Stimulated activated CD4-positive, alpha-beta T cell treated with anti-CD3 and anti-CD28 coated beads, TNF-alpha, amount 100 ng/mL, for 4 hours (primary cell): Measurements from ENCODE around the gene STN1.

Experiments used
- DNase-seq, 3 experiments: peaks; one replicate each; pipeline ENCODE4 v3.0.0-alpha.2; 2020; ENCODE audit warnings: low read depth in 3 of 3

STN1 gene, protein sequence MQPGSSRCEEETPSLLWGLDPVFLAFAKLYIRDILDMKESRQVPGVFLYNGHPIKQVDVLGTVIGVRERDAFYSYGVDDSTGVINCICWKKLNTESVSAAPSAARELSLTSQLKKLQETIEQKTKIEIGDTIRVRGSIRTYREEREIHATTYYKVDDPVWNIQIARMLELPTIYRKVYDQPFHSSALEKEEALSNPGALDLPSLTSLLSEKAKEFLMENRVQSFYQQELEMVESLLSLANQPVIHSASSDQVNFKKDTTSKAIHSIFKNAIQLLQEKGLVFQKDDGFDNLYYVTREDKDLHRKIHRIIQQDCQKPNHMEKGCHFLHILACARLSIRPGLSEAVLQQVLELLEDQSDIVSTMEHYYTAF

DNA sequence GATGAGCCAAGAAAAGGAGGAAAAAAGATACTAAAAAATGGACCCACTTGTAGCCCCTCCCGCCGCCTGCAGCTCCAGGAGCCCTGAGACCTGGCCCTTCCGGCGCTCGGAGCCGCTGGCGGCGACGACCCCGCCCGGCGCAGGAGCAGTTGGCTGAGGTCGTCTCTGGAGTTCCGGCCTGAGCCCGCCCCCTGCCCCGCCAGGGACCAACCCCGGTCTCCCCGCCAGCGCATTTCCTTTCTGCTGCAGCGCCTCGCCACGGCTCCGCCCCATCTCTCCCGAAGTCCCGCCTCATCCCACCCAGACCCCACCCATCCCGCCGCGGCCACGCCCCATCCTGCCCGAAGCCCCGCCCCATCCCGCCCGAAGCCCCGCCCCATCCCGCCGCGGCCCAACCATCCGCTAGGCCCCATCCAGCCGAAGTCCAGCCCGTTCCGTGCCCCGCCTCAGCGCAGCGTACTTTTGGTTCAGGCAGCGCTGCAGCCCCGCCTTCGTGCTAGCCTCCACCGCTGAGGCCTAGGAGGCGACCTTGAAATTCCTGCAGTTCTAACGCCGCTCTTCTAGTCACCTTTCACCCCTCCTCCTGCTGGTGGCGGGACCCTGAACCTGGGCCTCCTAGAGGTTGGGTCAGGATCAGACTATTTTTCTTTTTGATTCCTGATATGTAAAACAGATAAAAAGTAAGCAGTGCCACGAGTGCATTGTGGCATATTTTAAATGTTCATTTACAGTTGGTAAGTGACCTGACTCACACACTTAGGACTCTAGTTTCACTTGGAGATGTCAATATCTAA, at the start of gene STN1:
Gene STN1 (minus strand): TSS at position 132 of the 794 bp plus-strand sequence. CDS start 590 bp downstream, outside the sequence.
- peak; percentile 90 to 93 (median 93) for DNase-seq

DNA sequence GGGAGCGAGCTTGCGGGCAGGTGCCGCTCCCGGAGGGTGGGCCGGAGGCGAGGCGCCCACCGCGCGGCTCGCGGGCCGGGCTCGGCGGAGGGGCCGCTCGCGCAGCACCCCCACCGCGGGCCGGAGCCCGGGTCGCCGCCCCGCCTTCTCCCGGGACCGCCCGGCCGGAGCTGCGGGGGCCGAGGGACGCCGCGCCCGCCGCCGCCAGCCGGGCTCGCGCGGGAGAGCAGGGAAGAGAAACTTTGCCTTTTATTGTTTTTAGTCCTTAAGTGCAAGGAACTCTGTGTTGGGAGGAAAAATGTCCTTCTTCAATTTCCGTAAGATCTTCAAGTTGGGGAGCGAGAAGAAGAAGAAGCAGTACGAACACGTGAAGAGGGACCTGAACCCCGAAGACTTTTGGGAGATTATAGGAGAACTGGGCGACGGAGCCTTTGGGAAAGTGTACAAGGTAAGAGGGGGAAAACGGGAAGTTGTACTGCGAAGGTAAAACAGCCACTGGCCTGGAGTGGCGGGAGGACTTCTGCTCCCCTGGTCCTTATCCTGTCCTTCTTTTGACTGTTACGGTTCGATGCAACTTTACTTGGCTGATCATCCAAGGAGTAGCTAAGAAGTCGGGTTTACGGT, 49.6 kb upstream of the STN1 start:
- no peak for DNase-seq

DNA sequence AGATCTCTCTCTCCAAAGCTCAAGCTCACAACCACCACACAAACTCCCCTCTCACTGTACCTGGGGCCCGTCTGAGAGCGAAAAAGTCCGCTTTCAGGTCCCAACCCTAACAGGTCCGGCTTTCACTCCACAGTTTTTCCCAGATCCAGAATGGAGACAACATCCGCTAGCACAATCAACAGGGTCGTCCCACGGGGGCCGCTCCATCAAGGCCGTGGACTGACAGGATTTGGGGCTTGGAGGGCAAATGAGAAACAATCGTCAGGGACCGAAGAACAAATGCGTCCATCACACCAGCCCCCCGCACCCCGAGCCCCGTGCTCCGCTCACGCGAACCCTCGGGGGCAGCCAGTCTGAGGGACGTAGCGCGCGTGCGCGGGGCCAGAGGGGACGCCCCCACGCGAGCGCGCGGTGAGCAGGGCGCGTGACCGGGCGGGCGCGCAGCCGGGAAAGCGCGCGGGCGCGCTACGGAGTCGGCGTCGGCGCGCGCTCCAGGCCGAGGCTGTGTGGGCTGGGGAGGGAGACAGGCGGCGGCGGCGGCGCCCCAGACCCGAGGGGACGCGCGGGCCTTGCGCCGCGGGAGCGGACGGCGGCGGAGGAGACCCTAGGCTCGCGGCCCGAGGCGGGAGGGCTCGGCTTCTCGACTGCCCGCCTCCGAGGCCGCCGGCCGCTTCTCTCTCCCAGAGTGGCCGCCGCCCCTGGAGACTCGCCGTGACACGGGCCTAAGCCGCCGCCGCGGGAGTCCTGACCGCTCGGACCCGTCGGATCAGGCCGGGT, 48.9 kb upstream of the STN1 start, which contains the start of gene SLK:
Gene SLK (plus strand): TSS at position 470 of the 777 bp plus-strand sequence. CDS start 606 bp downstream, outside the sequence.
- peak; percentile 59 to 73 (median 72) for DNase-seq

DNA sequence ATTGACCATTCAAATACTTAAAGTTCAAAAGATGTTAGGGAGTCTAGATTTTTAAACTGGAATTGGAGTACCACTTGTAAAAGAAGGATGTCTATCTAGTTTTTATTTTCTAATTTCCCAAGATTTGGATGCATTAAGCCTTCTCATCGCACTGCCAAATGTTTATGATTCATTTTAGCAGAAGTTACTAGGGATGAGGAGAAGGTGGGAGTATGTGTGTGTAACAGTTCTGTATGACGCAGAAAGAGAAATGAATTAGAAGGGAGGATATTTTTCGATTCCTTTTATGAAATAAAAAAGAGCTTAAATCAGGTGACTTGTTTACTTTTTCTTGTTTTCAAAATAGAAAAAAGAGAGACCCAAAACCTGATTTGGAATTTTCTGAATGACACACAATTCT, 42.1 kb upstream of the STN1 start:
- no peak for DNase-seq

DNA sequence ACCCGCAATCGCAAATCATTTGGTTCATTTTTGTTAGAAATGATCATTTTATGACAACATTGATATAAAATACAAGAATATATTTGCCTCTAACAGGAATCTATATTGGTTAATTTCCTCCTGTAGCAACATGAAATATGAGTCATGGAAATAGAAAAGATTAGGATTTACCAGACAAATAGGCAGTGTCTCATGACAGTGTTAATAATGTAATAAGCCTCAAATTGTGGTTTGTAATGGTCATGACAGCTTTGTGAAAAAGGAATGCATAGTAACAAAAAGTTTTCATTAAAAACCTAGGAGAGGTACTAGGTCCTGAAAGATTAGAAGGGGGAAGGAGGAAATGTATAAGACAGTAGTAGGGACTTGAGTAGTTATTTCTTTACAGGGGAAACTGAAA, 41.0 kb upstream of the STN1 start:
- no peak for DNase-seq

DNA sequence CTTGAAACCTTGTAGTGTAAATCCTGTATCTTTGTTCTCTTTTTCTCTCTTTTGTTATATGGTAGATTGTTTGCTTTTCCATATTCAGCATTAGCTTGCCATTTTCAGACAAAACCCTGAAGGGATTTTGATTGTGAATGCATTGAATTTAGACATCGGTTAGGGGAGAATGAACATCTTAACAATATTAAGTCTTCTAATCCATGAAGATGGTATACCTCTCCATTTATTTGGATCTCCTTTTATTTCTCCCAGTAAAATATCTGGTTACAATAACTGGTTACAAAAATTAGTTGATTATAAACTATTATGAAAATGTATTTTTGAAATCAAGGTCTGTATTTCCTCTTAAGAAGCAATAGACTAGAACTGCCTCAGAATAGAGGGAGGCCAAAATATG, 36.6 kb upstream of the STN1 start:
- DNase-seq: no peak

DNA sequence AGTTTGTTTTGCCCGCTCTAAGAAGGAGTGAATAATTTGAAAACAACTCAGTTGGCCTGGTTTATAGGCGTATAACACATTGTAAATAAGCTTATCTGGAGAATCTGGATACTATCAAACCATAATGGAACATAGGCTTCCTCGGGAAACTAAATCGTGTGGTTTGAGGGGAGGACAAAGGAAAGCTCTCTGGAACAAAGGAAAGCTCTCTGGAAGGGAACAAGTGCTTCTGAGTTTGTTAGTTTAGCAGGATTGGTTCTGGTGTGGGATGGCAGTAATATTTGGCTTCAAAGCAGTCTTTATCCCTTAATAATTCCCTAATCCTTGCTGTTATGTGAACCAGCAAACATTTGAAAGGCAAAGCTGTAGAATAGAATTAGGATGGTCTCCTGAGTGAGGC, 34.0 kb upstream of the STN1 start:
- DNase-seq: no peak

DNA sequence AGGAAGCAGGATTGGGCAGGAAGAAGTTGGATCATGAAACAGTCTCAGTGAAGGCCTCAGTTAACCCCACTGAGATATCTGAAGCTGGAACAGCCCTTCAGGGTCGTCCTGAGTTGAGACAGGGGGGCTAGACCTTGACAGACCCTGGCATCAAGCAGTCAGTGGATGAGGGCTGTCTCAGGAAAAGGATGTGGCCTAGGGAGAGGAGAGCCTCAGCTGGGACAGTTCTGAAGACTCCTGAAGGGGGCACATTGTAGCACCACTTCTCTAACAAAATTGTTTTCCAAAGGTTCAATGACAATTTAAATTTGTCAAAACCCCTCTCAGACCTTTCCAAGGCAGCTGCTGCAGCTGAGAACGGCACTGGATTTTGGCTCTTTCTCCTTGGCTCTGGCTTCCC, 33.2 kb upstream of the STN1 start:
- DNase-seq: no peak

DNA sequence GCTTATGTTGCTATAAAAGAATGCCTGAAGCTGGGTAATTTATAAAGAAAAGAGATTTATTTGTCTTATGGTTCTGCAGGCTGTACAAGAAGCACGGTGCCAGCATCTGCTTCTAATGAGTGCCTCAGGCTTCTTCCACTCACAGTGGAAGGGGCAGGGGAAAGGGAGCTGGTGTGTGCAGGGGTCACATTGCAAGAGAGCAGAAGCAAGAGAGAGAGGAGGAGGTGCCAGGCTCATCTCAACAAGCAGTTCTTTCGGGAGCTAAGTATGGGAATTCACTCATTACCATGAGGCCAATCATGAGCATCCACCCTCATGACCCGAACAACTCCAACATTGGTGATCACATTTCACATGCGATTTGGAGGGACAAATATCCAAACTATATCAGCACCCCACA, 31.7 kb upstream of the STN1 start:
- no peak for DNase-seq

DNA sequence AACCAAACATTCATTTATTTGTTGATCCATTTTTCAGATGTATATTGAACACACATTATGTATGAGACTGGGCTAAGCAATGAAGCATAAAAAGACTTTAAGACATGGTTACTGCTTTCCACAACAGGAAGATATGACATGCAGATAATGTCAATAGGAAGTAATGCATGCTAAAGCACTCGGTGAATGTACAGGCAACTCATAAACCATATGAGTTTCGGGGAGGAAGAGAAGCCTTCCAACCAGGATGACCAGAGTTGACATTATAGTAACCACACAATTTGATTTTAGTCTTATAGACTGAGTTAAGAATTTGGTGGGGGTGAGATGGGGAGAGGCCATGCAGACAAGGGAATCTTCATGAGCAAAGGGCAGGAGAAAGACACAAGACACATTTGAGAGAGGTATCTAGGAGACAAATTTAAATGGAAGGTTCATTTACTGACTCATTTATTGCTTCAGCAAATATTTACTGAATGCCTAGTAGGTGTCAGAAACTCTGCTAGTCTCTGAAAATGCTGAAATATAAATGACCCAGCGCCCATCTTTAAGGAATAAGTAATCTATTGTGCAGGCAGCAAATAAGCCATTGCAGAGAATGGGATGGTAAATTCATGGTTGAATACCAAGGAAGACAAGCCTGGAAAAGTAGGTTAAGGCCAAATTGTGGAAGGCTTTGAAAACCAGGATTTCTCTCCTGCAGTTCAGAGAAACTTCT, 30.0 kb upstream of the STN1 start:
- no peak for DNase-seq

DNA sequence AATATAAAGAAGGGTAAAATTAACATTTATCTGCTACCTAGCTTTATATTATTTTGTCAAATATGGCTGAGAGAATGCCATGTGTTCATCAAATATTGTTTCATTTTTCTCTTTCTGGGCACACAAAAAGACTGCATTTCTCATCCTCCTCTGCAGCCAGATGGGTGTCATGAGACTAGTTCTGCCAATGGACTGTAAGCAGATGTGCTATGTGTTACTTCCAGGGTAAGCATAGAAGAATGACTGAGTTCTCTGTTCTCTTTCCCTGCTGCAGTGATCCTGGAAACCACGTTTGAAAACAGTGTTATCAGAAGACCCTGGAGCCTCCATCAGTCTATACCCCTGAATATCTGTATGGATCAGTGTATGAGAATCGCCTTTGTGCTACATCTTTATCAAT, 24.9 kb upstream of the STN1 start:
- no peak for DNase-seq

DNA sequence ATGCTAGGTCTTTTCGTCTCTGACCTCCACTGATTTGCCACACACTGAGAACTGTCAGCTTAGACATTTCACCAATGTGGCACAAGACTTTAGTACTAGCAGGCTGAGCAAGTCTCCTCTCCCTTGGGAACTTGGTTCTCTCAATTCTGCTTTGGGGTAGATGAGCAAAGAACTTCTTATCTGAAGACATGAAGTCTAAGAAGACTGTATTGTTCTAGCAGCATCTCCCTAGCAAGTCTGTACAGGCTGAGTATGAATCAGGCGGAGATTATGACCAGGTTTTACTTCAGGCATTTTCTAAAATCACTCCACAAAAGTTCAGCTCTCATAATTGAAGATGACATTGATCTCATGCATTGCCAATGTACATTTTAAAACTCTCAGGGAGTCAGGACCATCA, 23.8 kb upstream of the STN1 start:
- no peak for DNase-seq

DNA sequence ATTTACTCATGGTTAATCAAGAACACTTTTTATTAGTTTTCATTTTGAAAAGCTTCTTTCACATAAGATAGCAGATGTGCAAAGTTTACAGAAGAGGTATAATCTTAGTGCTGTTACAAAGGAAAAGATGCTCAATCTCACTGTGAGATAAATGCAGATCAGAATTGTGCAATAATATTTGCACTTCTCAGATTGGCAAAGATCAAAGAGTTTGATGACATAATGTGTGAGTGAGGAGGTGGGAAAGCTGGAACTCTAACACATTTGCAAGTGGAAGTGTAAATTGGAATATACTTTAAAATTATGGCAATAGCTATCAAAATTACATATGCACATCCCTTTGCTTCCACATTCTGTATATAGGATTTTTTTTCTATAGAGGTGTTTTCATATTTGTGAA, 21.5 kb upstream of the STN1 start:
- no peak for DNase-seq

DNA sequence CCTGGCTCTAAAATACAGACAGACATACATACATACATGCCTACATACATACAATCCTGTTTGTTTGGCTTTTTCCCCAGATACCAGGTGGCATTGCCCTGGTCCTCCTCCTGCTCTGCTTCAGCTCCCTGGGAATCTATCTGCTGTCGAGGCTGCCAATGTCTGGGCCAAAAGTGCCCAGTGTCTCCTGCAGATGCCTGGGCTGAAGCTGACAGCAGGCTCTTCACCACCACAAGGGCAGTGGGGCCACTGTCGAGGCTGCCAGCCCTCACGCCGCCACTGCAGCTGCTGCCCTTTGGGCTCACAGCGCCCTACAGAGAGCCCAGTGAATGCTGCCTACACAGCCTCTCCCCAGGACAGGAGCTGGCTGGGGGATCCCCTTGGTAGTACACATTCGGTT, 18.0 kb upstream of the STN1 start:
- no peak for DNase-seq

DNA sequence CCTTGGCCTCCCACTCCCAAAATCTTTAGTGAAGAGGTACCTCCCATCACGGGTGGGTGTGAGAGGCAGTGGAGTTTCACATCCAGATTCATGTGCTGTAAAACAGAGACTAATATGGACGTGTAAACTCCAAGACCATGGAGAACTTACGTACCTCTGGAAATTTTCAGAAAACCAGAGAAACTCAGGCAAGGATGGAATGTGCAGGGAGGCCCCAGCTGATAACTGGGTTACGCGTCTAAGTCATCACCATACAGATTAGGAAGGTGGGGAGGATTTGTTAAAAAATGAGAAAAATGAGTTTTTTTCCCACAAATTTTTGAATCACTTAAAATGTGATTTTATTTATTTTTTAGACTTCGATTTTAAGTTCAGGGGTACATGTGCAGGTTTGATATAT, 16.3 kb upstream of the STN1 start:
- no peak for DNase-seq

DNA sequence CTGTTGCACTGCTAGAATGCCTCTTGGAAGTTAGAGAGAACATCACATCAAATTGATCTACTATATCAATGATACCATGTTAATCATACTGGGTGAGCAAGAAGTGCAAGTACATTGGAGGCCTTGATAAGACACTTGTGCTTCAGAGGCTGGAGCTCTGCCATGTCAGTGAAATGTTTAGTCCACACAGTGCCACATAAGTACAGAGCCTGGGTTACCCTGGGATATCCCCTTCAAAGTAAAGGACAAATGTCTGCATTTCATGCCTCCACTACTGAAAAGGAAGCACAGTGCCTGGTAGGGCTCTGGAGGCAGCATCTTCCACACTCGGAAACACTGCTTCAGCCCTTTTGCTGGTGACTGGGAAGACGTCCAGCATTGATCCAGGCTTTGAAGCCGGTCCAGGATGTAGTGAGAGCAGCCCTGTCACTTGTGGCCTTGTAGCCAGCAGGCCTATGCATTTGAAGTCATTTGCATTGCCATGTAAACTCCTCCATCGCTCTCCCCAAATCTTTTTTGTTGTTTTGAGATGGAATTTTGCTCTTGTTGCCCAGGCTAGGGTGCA, 15.7 kb upstream of the STN1 start:
- no peak for DNase-seq

DNA sequence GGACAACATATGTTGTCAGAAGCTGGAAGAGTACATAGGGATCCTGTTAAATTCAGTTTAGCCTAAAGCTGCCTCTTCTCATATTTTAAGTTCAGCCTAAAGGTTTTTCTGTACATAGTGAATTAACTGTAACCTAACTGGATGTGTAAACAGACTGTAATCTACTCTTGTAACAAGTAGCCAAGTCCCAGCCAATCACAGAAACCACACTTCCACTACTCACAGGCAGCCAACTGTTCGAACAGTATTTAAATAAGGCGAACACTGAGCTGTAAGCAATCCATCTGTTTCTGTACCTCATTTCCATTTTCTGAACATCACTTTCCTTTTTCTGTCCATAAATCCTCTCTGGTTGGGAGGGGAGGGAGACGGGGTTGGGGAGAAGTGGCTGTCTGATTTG, 15.0 kb upstream of the STN1 start:
- DNase-seq: no peak

DNA sequence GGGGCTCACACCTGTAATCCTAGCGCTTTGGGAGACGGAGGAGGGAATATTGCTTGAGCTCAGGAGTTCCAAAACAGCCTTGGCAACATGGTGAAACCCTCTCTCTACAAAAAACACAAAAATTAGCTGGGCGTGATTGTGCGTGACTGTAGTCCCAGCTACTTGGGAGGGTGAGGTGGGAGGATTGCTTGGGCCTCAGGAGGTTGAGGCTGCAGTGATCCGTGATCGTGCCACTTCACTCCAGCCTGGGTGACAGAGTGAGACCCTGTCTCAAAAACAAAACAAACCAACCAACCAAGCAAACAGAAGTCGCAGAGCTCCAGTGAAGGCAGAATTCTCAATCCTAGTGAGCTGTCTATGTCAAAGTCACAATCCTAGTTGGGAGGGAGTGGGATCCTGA, 14.3 kb upstream of the STN1 start:
- no peak for DNase-seq

DNA sequence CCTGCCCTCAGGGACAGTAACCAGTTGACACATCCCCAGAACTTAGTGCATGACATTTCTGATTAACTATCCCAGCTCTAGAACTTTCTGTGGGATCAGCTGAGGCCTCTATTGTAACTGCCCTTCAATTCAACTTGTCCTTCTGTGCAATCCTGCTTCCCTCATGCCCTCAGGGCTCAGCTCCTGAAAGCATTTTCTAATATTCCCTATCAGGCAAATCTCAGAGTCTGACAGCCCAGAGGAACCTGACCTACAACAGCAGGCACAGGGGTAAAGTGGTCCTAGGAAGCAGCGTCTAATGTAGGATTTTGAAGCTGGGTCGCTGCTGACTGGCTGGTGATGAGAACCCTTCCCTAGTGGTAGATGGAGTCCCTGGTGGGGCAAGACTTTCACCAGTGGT, 13.6 kb upstream of the STN1 start:
- DNase-seq: no peak

DNA sequence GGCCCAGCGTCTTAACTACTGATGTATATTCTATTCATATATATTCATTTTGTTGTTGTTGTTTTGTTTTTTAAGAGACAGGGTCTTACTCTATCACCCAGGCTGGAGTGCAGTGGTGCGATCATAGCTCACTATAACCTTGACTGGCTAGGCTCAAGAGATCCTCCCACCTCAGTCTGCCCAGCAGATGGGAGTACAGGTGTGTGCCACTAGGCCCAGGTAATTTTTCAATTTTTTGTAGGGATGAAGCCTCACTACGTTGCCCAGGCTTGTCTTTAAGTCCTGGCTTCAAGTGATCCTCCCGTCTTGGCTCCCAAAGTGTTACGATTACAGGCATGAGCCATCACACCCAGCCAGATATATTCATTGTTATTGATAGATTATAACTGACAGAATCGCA, 12.9 kb upstream of the STN1 start:
- DNase-seq: no peak

DNA sequence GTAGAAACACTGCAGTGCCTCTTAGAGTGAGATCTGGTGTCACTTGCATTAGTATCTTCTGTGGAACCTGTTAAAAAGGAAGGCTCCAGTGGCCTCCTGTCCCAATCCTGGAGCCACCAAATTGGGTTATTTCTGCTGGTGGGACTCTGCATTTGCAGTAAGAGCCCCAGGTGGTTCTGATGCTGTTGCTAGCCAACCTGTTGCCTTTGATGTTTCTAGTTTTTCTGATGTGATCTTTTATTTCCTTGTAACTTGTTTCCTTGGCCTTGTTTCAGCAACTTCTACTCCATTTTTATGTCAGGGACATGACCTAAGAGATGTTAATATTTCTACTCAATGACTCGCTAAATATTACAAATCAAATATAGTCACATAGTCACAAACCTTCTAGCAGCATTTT, 12.5 kb upstream of the STN1 start:
- no peak for DNase-seq
